Right lobe of liver (tissue), 6 donors: ENCODE measurements around the gene THY1. TPM values are rescaled to one million over a fixed set of nuclear protein-coding genes. Genes with fewer than 3 reads are reported as not detected.

ENCODE experiments used
- ATAC-seq, 4 donors: fragments of 200-7000 bp; cut with Tn5 transposase; one replicate each; pipeline ENCODE4 v1.9.1; 2020; ENCODE audit warnings: mild to moderate bottlenecking in 4 of 4, moderate library complexity in 4 of 4
- DNase-seq, 3 donors: peaks; one replicate each; pipeline ENCODE4 v3.0.0-alpha.2; 2020
- H3K27ac ChIP-seq, 3 donors: fragments of 200-600 bp; one replicate each; pipeline ENCODE4 v1.8.0; 2022
- H3K27me3 ChIP-seq, 2 donors: fragments of 200-600 bp; one replicate each; pipeline ENCODE4 v1.8.0; 2022
- H3K36me3 ChIP-seq, 4 donors: fragments of 200-600 bp; sonication (generic) in 1 of 4; one replicate each; pipeline versions ENCODE4 v1.5.1 to v1.8.0; 2017 to 2022; ENCODE audit warnings: control low read depth in 1 of 4
- H3K4me1 ChIP-seq, 4 donors: fragments of 200-600 bp; sonication (generic) in 1 of 4; one replicate each; pipeline versions ENCODE4 v1.5.1 to v1.8.0; 2017 to 2022; ENCODE audit warnings: control low read depth in 1 of 4
- H3K4me3 ChIP-seq, 3 donors: fragments of 200-600 bp; one replicate each; pipeline ENCODE4 v1.8.0; 2022
- H3K9me3 ChIP-seq, 4 donors: fragments of 200-600 bp; sonication (generic) in 1 of 4; one replicate each; pipeline versions ENCODE4 v1.5.1 to v1.8.0; 2017 to 2022; ENCODE audit warnings: control low read depth in 1 of 4
- POLR2A ChIP-seq: fragments of 450-650 bp; IDR thresholded peaks from one replicate; pipeline ENCODE4 v1.6.1; 2017; ENCODE audit warnings: antibody characterized with exemption, mild to moderate bottlenecking
- WGBS: methylation state at CpG from one replicate; pipeline ENCODE4 v1.1.6; 2018; ENCODE audit warnings: low coverage, low lambda C conversion rate; ENCODE audit not compliant: insufficient coverage; ENCODE audit errors: missing lambda C conversion rate; 5-methylcytosine and 5-hydroxymethylcytosine counted together
- intact Hi-C, 2 donors: fragments of 100-400 bp; cut with DNase I; formaldehyde crosslinking; loops; one replicate each; pipeline versions ENCODE4 v1.11.2 to v1.14.1; 2022
- total RNA-seq, 6 experiments: library from RNA; depleted of rRNA in 2 of 6; stranded (reverse); fragments of >200 nt in 2 of 6; fragmentation: NEBNext Ultra II Directional in 3 of 6; extraction: Animal tissue kit (Norgen Biotek cat#: 25700) in 3 of 6; gene quantifications; one replicate each; pipeline versions ENCODE4 v1.1.0 to v1.2.4, GENCODE V29; 2016 to 2023
- TF ChIP-seq, protein P1 (sequence below), 4 donors: fragments of 200-600 bp in 3 of 4; fragments of 450-650 bp in 1 of 4; IDR thresholded peaks; one replicate each; pipeline versions ENCODE4 v1.5.1 to v1.8.0; 2016 to 2022; ENCODE audit warnings: antibody characterized with exemption in 4 of 4, mild to moderate bottlenecking in 2 of 4
- donor health status: DM: no; HTN: yes; CAD: no.
- donor health status: DM: no; HTN: no; CAD: no.
- donor health status: DM: no; HTN: no; CAD: no.
- donor health status: DM: no; HTN: yes; CAD: no.
- donor health status: DM: no; HTN: yes; CAD: no.

The THY1 gene
- total RNA-seq, 6 experiments from 2014 or later = 0.13 to 5.3 (median 2.1) TPM

DNA sequence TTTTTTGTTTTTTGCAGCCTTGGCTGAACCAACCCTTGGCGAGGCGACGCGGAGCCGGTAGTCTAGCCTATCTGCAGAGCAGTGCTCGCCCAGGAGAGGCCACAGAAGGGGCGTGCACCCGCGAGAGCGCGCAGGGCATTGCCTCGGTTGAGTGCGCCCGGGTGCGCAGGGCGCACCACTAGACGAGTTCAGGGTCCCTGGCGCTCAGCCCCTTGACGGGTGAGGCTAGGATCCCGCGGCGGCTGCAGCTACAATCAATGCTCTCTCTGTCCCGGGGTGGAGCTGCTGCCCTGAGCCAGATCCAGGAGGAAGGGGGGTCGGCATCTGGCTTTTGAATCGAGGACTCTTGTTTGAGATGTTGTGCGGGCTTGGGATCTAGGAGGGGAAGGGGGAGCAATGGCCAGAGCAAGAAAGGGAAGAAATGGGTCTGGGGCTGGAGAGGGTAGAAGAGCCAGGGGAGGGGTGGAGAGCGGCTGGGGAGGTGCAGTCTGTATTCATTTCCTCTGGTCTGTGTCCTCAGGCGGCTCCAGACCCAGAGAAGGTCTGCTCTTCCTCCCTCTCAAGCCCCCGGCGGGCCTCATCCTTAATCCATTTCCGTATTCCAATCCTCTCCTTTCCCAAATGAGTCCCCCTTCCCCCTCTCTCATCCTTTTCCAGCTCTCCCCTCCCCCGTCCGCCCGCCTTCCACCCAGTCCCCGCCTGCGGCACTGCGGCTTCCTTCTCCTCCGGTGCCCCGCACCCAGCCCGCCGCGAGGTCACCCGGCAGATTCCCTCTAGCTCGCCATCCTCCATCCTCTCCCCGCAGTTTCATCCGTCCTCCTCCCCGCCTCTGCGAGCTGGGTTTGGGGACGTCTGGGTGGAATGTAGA, 797 bp downstream of the THY1 start:
- H3K9me3 ChIP-seq = no peaks in the 10 kb centered on the region
- intact Hi-C loops = no loop called here
- no peak overlapping the region for H3K27ac ChIP-seq
- no peaks in the 10 kb centered on the region for H3K36me3 ChIP-seq
- TF ChIP-seq, protein P1, sequence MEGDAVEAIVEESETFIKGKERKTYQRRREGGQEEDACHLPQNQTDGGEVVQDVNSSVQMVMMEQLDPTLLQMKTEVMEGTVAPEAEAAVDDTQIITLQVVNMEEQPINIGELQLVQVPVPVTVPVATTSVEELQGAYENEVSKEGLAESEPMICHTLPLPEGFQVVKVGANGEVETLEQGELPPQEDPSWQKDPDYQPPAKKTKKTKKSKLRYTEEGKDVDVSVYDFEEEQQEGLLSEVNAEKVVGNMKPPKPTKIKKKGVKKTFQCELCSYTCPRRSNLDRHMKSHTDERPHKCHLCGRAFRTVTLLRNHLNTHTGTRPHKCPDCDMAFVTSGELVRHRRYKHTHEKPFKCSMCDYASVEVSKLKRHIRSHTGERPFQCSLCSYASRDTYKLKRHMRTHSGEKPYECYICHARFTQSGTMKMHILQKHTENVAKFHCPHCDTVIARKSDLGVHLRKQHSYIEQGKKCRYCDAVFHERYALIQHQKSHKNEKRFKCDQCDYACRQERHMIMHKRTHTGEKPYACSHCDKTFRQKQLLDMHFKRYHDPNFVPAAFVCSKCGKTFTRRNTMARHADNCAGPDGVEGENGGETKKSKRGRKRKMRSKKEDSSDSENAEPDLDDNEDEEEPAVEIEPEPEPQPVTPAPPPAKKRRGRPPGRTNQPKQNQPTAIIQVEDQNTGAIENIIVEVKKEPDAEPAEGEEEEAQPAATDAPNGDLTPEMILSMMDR (IDR thresholded peaks at IDR 0.05) = no peak
- no peak for TF ChIP-seq POLR2A
- no peaks in the 10 kb centered on the region for H3K4me1 ChIP-seq
- ATAC-seq (peak in 2 of 4 donors; percentile 29 to 35), DNase-seq (no peak)
- WGBS = 1% methylated on average over 23 of the region's 49 CpGs
- no peaks in the 10 kb centered on the region for H3K27me3 ChIP-seq
- peak overlapping the region in 2 of 3 donors; percentile 9 to 21 for H3K4me3 ChIP-seq

DNA sequence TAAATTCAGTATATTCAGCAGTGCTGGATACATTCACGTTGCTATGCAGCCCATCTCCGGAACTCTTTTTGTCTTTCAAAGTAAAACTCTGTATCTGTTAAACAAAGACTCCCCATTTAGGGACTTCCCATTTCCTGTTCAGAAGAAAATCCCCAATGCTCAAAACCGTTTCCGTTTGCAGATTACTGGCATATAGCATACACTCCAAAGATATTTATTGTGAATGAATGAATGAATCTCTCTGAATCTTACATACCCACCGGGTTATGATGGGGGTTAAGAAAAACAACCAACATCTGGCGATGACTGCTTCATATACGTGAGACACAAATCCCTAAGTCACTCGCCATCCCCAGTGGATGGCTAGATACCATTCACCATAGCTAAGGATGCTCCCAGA, 1.6 kb downstream of the THY1 start:
- 17% methylated on average over 8 of the region's 8 CpGs for WGBS
- intact Hi-C loops = no loop called here
- no peak overlapping the region for H3K4me3 ChIP-seq

DNA sequence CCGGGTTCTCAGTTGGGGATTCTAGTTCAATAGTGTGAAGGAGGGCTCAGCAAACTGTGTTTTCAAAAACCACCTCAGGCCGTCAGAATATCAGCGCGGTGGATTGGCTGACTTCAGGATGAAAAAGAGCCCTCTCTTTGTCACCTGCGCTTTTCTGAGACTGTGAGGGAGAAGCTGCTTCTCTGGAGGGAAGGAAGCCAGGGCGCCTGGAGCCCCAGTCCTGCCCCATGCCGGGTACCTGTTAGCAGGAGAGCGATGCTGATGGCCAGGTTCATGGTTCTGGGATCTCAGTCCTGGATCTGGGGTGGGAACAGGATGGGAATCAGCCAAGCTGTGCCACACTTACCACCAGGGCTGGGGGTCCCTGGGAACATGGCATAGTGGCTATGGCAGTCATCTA, 2.3 kb downstream of the THY1 start:
- Histone ChIP-seq H3K36me3 (no peaks in the 10 kb centered on the region), H3K27me3 (no peaks in the 10 kb centered on the region), H3K4me3 (no peak overlapping the region), H3K4me1 (no peaks in the 10 kb centered on the region), H3K27ac (no peak overlapping the region), H3K9me3 (no peaks in the 10 kb centered on the region)
- 40% methylated on average over 1 of the region's 8 CpGs for WGBS
- no peak for ATAC-seq
- intact Hi-C loops = no loop called here
- no peak for DNase-seq
- TF ChIP-seq POLR2A = no peak
- TF ChIP-seq, protein P1 (IDR thresholded peaks at IDR 0.05) = no peak

More for the DNA sequence above, 1.6 kb downstream of the THY1 start:
- no peaks in the 10 kb centered on the region for H3K9me3 ChIP-seq
- no peaks in the 10 kb centered on the region for H3K27me3 ChIP-seq
- no peak for TF ChIP-seq POLR2A
- TF ChIP-seq, protein P1 (IDR thresholded peaks at IDR 0.05) = no peak
- no peak for DNase-seq
- H3K27ac ChIP-seq = no peak overlapping the region
- H3K36me3 ChIP-seq = no peaks in the 10 kb centered on the region
- ATAC-seq = no peak
- no peaks in the 10 kb centered on the region for H3K4me1 ChIP-seq

DNA sequence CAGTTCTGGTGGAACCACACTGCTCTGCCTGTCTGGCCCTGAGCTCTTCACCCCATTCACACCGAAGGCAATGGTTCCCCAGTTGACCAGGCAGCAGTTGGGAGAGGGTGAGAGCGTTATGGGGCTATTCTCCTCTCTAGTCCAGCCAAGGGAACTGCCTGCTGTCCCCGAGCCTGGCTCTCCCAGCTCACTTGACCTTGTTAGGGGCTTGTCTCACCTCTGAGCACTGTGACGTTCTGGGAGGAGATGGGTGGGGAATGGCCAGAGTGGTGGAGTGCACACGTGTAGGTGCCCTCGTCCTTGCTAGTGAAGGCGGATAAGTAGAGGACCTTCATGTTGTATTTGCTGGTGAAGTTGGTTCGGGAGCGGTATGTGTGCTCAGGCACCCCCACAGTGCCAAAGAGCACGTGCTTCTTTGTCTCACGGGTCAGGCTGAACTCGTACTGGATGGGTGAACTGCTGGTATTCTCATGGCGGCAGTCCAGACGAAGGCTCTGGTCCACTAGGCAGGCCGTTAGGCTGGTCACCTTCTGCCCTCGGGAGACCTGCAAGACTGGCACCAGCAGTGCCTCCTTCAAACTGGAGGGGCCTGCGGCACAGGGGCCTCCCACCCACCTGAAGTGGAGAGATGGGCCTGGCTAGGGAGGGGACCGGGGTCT, 3.0 kb downstream of the THY1 start:
- no peak for DNase-seq
- no peak for ATAC-seq
- no peaks in the 10 kb centered on the region for H3K36me3 ChIP-seq
- H3K4me3 ChIP-seq = no peak overlapping the region
- intact Hi-C loops = no loop called here
- TF ChIP-seq POLR2A = no peak
- no peaks in the 10 kb centered on the region for H3K9me3 ChIP-seq
- H3K27ac ChIP-seq = no peak overlapping the region
- H3K4me1 ChIP-seq = no peaks in the 10 kb centered on the region
- H3K27me3 ChIP-seq = no peaks in the 10 kb centered on the region
- WGBS = 65% methylated on average over 9 of the region's 18 CpGs

DNA sequence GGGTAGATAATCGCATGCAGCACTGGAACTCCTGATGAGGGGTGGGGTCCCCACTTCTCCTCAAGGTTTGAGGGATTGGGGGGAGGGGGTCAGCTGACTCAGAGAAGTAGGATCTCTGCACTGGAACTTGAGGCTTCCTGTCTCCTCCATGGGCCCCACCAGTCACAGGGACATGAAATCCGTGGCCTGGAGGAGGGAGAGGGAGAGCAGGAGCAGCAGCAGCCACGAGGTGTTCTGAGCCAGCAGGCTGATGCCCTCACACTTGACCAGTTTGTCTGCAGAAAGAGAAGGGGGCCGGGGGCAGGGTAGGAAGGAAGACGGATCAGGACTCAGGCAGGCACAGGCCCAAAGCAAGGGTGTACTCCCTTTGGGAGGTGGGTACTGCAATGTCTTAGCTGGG, 3.7 kb downstream of the THY1 start:
- WGBS = 87% methylated on average over 5 of the region's 5 CpGs
- no peak for ATAC-seq
- intact Hi-C loops = no loop called here
- Histone ChIP-seq H3K27me3 (no peaks in the 10 kb centered on the region), H3K9me3 (no peaks in the 10 kb centered on the region), H3K27ac (no peak overlapping the region), H3K4me1 (no peaks in the 10 kb centered on the region), H3K36me3 (no peaks in the 10 kb centered on the region), H3K4me3 (no peak overlapping the region)
- no peak for TF ChIP-seq POLR2A
- TF ChIP-seq, protein P1 (IDR thresholded peaks at IDR 0.05) = no peak
- no peak for DNase-seq
